Right ventricle myocardium inferior (tissue), 1 donor: ENCODE results near the gene PHF21B. TPM values are rescaled to one million over a fixed set of nuclear protein-coding genes. Genes with fewer than 3 reads are reported as not detected.

Experiments used
- ATAC-seq: fragments of 200-7000 bp; cut with Tn5 transposase; one replicate; pipeline ENCODE4 v1.9.1; 2020; ENCODE audit warnings: mild to moderate bottlenecking, moderate library complexity
- DNase-seq: peaks from one replicate; pipeline ENCODE4 v3.0.0; 2021; ENCODE audit errors: missing footprints
- intact Hi-C: fragments of 100-400 bp; cut with DNase I; formaldehyde crosslinking; loops from one replicate; pipeline ENCODE4 v1.11.0; 2022
- total RNA-seq: library from RNA; stranded (reverse); fragmentation: NEBNext Ultra II Directional; extraction: Animal tissue kit (Norgen Biotek cat#: 25700); gene quantifications from one replicate; pipeline ENCODE4 v1.2.1, GENCODE V29; 2021
- donor health status: DM: no; HTN: yes; CAD: no; lungs with severe emphysema.

PHF21B gene
- total RNA-seq, 1 donor from 2014 or later: not detected

- intact Hi-C loops: no loop called here
- ATAC-seq (no peak), DNase-seq (no peak)
These were observed 117.6 kb downstream of the PHF21B start for GRCh38 chr22:44892243-44892642.

GRCh38 chr22:44891791-44892190 is 118.0 kb downstream of the PHF21B start:
- intact Hi-C loops: no loop called here
- no peak for DNase-seq
- ATAC-seq: no peak

- intact Hi-C loops: no loop called here
- no peak for DNase-seq
- ATAC-seq: no peak
These were observed 118.5 kb downstream of the PHF21B start for GRCh38 chr22:44891293-44891747.

- intact Hi-C loops: no loop called here
- ATAC-seq (no peak), DNase-seq (no peak)
These were observed 119.2 kb downstream of the PHF21B start for GRCh38 chr22:44890416-44891292.

GRCh38 chr22:44889255-44889878 is 120.4 kb downstream of the PHF21B start:
- DNase-seq (no peak), ATAC-seq (peak; percentile 63)
- intact Hi-C loops: loop anchor here (2.0 kb wide), 1 partner anchor 207 kb away; no protein-coding TSS in a partner anchor

- no peak for ATAC-seq
- intact Hi-C loops: loop anchor here (2.0 kb wide), 1 partner anchor 208 kb away; no protein-coding TSS in a partner anchor
- DNase-seq: no peak
These were observed 121.1 kb downstream of the PHF21B start for GRCh38 chr22:44888491-44889254.

- no peak for ATAC-seq
- DNase-seq: no peak
- intact Hi-C loops: loop anchor here (2.0 kb wide), 1 partner anchor 209 kb away; no protein-coding TSS in a partner anchor
These were observed 121.9 kb downstream of the PHF21B start for GRCh38 chr22:44887941-44888366.

- ATAC-seq (no peak), DNase-seq (no peak)
- intact Hi-C loops: no loop called here
These were observed 123.9 kb downstream of the PHF21B start for GRCh38 chr22:44885806-44886360.

GRCh38 chr22:44884968-44885805 is 124.6 kb downstream of the PHF21B start:
- intact Hi-C loops: no loop called here
- ATAC-seq: no peak
- no peak for DNase-seq

GRCh38 chr22:44884562-44884961 is 125.2 kb downstream of the PHF21B start:
- DNase-seq (no peak), ATAC-seq (no peak)
- intact Hi-C loops: no loop called here

- DNase-seq (no peak), ATAC-seq (no peak)
- intact Hi-C loops: no loop called here
These were observed 126.8 kb downstream of the PHF21B start for GRCh38 chr22:44883011-44883421.

- no peak for ATAC-seq
- intact Hi-C loops: no loop called here
These were observed 127.4 kb downstream of the PHF21B start for GRCh38 chr22:44882226-44882905.

GRCh38 chr22:44881624-44882023 is 128.2 kb downstream of the PHF21B start:
- DNase-seq (no peak), ATAC-seq (no peak)
- intact Hi-C loops: no loop called here

More at GRCh38 chr22:44882226-44882905, 127.4 kb downstream of the PHF21B start:
- DNase-seq: no peak

GRCh38 chr22:44880610-44881290 is 129.1 kb downstream of the PHF21B start:
- DNase-seq: no peak
- no peak for ATAC-seq
- intact Hi-C loops: no loop called here

- ATAC-seq (no peak), DNase-seq (no peak)
- intact Hi-C loops: no loop called here
These were observed 130.5 kb downstream of the PHF21B start for GRCh38 chr22:44879301-44879680.

GRCh38 chr22:44878483-44879300 is 131.1 kb downstream of the PHF21B start:
- intact Hi-C loops: no loop called here

More at GRCh38 chr22:44878483-44879300, 131.1 kb downstream of the PHF21B start:
- no peak for DNase-seq
- peak; percentile 20 for ATAC-seq
